OCI-LY1 (cell line): ENCODE data around the gene EWSR1.
"Not testable (repeated sequence)": the region's sequence is repeated elsewhere in the genome, so short reads cannot be mapped to it uniquely, and the experiment has no call there.

Source experiments
- H2AFZ ChIP-seq: fragments of 200-600 bp; sonication (generic), shearing (Covaris generic); 2 replicates; pipeline ENCODE4 v1.6.0; 2014; ENCODE audit warnings: antibody characterized with exemption, mild to moderate bottlenecking, low read length
- H3F3A ChIP-seq: fragments of 200-600 bp; sonication (generic), shearing (Covaris generic); 2 replicates; pipeline ENCODE4 v1.6.0; 2014; ENCODE audit warnings: mild to moderate bottlenecking, antibody characterized with exemption, low read length, moderate library complexity; ENCODE audit not compliant: insufficient read depth
- H3K27ac ChIP-seq: fragments of 200-600 bp; sonication (generic); 2 replicates; pipeline ENCODE4 v1.5.1; 2014; ENCODE audit warnings: low read length, mixed run types, mild to moderate bottlenecking, low read depth; ENCODE audit not compliant: poor library complexity, severe bottlenecking
- H3K27me3 ChIP-seq: fragments of 200-600 bp; sonication (generic); 2 replicates; pipeline ENCODE4 v1.6.0; 2014; ENCODE audit warnings: antibody characterized with exemption, mild to moderate bottlenecking, low read length, moderate library complexity; ENCODE audit not compliant: insufficient read depth
- H3K36me3 ChIP-seq: fragments of 200-600 bp; sonication (generic); 2 replicates; pipeline ENCODE4 v1.6.1; 2014; ENCODE audit warnings: mild to moderate bottlenecking, antibody characterized with exemption, low read length, moderate library complexity, mixed read lengths; ENCODE audit not compliant: insufficient read depth
- H3K4me1 ChIP-seq: fragments of 200-600 bp; sonication (generic); 2 replicates; pipeline ENCODE4 v1.5.1; 2014; ENCODE audit warnings: mild to moderate bottlenecking, low read length, moderate library complexity; ENCODE audit not compliant: insufficient read depth, severe bottlenecking
- H3K4me2 ChIP-seq: fragments of 200-600 bp; sonication (generic), shearing (Covaris generic); 2 replicates; pipeline ENCODE4 v1.6.1; 2014; ENCODE audit warnings: low read length
- H3K4me3 ChIP-seq: fragments of 200-600 bp; sonication (generic); 2 replicates; pipeline ENCODE4 v1.5.1; 2014; ENCODE audit warnings: low read length, low read depth, mild to moderate bottlenecking, mixed read lengths; ENCODE audit not compliant: poor library complexity, severe bottlenecking
- H3K79me2 ChIP-seq: fragments of 200-600 bp; shearing (Covaris generic); 2 replicates; pipeline ENCODE4 v1.6.1; 2016; ENCODE audit warnings: mixed run types, low read length, mixed read lengths; ENCODE audit not compliant: insufficient read depth
- H3K9ac ChIP-seq: fragments of 200-600 bp; sonication (generic), shearing (Covaris generic); 2 replicates; pipeline ENCODE4 v1.6.1; 2014; ENCODE audit warnings: mild to moderate bottlenecking, low read length, mixed read lengths
- H3K9me2 ChIP-seq: fragments of 200-600 bp; sonication (generic), shearing (Covaris generic); 2 replicates; pipeline ENCODE4 v1.6.1; 2014; ENCODE audit warnings: low read depth, mild to moderate bottlenecking, low read length, mixed read lengths
- H3K9me3 ChIP-seq: fragments of 200-600 bp; shearing (Covaris generic); 2 replicates; pipeline ENCODE4 v1.6.1; 2014; ENCODE audit warnings: low read length, mixed read lengths
- H4K20me1 ChIP-seq: fragments of 200-600 bp; sonication (generic), shearing (Covaris generic); 2 replicates; pipeline ENCODE4 v1.6.0; 2016; ENCODE audit warnings: mild to moderate bottlenecking, low read length; ENCODE audit not compliant: insufficient read depth
- CTCF ChIP-seq: fragments of 200-600 bp; sonication (generic), shearing (Covaris generic); IDR thresholded peaks from 2 replicates; pipeline ENCODE4 v1.5.1; 2017; ENCODE audit warnings: mild to moderate bottlenecking, antibody characterized with exemption, low read length, moderate library complexity, mixed read lengths
- EZH2 ChIP-seq: fragments of 200-600 bp; sonication (generic), shearing (Covaris generic); IDR thresholded peaks from 2 replicates; pipeline ENCODE4 v1.8.0; 2017; ENCODE audit warnings: borderline replicate concordance, mixed run types, mild to moderate bottlenecking, antibody characterized with exemption, low read length, moderate library complexity, mixed read lengths

Gene EWSR1

DNA sequence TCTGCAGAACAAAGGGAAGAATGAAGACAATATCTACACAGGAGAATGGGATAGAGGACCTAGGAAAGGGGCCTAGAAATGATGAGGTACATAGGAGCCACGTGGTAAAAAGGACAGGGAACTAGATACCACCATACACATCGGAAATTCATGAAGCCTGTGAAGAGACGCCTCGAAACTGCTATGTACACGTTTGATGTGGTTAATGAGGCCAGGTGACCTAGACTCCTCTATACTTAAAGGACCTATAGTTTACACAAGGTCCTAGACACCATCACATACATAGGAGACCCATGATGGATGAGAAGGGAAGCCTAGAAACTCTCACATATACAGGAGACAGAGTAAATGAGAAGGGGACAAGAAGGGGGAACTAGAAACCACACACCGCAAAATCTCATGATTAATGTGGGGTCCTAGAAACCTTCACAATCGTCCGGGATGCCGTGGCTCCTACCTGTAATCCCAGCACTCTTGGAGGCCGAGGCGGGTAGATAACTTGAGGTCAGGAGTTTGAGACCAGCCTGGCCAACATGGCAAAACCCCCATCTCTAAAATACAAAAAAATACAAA lies 24.1 kb upstream of the EWSR1 start:
- Histone ChIP-seq H2AFZ (no peak overlapping the region), H4K20me1 (no peaks in the 10 kb centered on the region), H3K4me2 (no peak overlapping the region), H3K79me2 (no peaks in the 10 kb centered on the region), H3F3A (no peaks in the 10 kb centered on the region), H3K27ac (no peak overlapping the region), H3K9ac (no peak overlapping the region), H3K9me3 (peaks cover 5% of the 10 kb centered on the region; the same call in 1 of the 2 replicates), H3K36me3 (no peaks in the 10 kb centered on the region; the same call in 1 of the 2 replicates), H3K9me2 (no peaks in the 10 kb centered on the region), H3K4me1 (no peaks in the 10 kb centered on the region), H3K27me3 (peaks cover 7% of the 10 kb centered on the region; the same call in 1 of the 2 replicates), H3K4me3 (no peak overlapping the region)
- TF ChIP-seq EZH2 (no peak), CTCF (no peak)

GRCh38 chr22:29244785-29245625 lies 23.1 kb upstream of the EWSR1 start:
- Histone ChIP-seq H4K20me1 (no peaks in the 10 kb centered on the region), H3K4me2 (no peak overlapping the region), H3K79me2 (no peaks in the 10 kb centered on the region), H3K9ac (no peak overlapping the region), H3K4me3 (no peak overlapping the region), H3K27ac (no peak overlapping the region), H3K9me2 (no peaks in the 10 kb centered on the region), H2AFZ (no peak overlapping the region), H3K27me3 (peaks cover 7% of the 10 kb centered on the region; the same call in 1 of the 2 replicates), H3F3A (no peaks in the 10 kb centered on the region), H3K36me3 (no peaks in the 10 kb centered on the region; the same call in 1 of the 2 replicates), H3K4me1 (no peaks in the 10 kb centered on the region), H3K9me3 (peaks cover 5% of the 10 kb centered on the region; the same call in 1 of the 2 replicates)
- TF ChIP-seq CTCF (no peak), EZH2 (no peak)

DNA sequence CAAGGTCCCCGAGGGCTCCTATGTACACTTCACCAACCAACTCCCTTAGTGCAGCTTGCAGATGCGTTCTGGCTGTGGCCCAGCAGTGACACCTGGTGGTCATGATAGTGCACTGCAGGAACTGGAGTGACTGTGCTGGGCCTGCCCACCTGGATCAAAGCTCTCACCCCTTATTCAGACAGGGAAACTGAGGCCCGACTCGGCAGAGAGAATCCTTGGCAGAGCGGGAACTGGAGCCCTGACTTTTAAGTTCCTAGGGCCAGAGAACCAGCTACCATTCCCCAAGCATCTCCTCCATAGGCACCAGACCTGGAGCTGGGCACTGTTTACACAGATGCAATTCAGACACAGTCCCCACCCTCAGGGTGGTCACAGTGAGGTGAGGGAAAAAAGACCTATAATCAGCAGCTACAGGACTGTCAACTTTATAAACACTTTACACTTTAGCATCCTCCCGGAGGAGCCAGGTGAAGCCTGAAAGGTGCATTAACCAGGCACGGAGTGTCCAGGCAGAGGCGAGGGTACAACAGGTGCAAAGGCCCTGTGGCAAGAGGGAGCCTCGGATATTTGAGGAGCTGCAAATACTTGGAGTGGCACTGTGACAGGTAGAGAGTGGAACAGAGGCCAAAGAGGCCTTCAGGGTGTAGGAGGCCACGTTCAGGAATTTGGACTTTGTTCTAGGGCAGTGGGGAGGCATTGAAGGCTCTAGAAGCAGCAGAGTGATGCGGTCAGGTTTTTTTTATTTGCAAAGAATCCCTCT lies 22.3 kb upstream of the EWSR1 start:
- Histone ChIP-seq H3K27ac (no peak overlapping the region), H3K9ac (no peak overlapping the region), H3K4me3 (no peak overlapping the region), H4K20me1 (no peaks in the 10 kb centered on the region), H3K36me3 (no peaks in the 10 kb centered on the region; the same call in 1 of the 2 replicates), H3K9me2 (no peaks in the 10 kb centered on the region), H3K4me1 (no peaks in the 10 kb centered on the region), H3K27me3 (peaks cover 7% of the 10 kb centered on the region; the same call in 1 of the 2 replicates), H3F3A (no peaks in the 10 kb centered on the region), H3K4me2 (no peak overlapping the region), H3K79me2 (no peaks in the 10 kb centered on the region), H2AFZ (no peak overlapping the region), H3K9me3 (peaks cover 5% of the 10 kb centered on the region; the same call in 1 of the 2 replicates)
- TF ChIP-seq CTCF = peak; percentile 95
- no peak for TF ChIP-seq EZH2

DNA sequence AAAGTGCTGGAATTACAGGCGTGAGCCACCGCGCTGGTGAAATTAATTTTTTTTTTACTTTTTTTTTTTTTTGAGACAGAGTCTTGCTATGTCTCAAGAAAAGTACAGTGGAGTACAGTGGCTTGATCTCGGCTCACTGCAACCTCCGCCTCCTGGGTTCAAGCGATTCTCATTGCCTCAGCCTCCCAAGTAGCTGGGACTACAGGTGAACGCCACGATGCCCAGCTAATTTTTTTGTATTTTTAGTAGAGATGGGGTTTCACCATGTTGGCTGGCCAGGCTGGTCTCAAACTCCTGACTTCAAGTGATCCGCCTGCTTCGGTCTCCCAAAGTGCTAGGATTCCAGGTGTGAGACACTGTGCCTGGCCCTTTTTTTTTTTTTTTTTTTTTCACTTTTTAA lies 20.2 kb upstream of the EWSR1 start:
- not testable (repeated sequence) for H3K9me3 ChIP-seq, H2AFZ ChIP-seq, H3F3A ChIP-seq, H3K27ac ChIP-seq, H3K36me3 ChIP-seq, H3K4me3 ChIP-seq, H3K4me2 ChIP-seq, H3K27me3 ChIP-seq, H3K4me1 ChIP-seq, H3K79me2 ChIP-seq, H4K20me1 ChIP-seq, H3K9ac ChIP-seq, H3K9me2 ChIP-seq
